GM12864 (cell line): Measurements from ENCODE around the gene STK33.

Source experiments
- DNase-seq: peaks from one replicate; pipeline ENCODE4 v3.0.0-alpha.2; 2011; ENCODE audit warnings: low read depth
- H3K4me3 ChIP-seq: 2 replicates; pipeline ENCODE4 v1.5.1; 2011; ENCODE audit warnings: mild to moderate bottlenecking, low read depth, low read length, control low read depth
- CTCF ChIP-seq: IDR thresholded peaks from 2 replicates; pipeline ENCODE4 v1.5.1; 2011; ENCODE audit warnings: low read depth, mild to moderate bottlenecking, moderate library complexity, low read length, control low read depth, inconsistent platforms; ENCODE audit errors: missing control alignments

Gene STK33

GRCh38 chr11:8375932-8376331 lies 218.1 kb downstream of the STK33 start:
- TF ChIP-seq CTCF = no peak

DNA sequence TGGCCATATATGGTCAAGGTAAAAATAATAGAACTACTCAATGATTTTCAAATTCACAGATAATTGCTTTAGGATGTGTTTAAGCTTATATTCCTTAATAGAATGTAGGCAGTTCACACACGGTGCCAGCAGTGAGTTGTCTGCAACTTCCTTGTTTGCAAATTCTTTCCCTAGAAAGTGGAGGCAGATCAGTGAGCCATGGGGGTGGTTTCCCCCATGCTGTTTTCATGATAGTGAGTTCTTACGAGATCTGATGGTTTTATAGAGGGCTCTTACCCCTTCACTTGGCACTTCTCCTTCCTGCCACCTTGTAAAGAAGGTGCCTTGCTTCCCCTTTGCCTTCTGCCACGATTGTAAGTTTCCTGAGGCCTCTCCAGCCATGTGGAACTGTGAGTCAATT lies 218.6 kb downstream of the STK33 start:
- DNase-seq = no peak
- TF ChIP-seq CTCF = no peak

More at GRCh38 chr11:8375932-8376331, 218.1 kb downstream of the STK33 start:
- DNase-seq = no peak
- H3K4me3 ChIP-seq = no peak overlapping the region

DNA sequence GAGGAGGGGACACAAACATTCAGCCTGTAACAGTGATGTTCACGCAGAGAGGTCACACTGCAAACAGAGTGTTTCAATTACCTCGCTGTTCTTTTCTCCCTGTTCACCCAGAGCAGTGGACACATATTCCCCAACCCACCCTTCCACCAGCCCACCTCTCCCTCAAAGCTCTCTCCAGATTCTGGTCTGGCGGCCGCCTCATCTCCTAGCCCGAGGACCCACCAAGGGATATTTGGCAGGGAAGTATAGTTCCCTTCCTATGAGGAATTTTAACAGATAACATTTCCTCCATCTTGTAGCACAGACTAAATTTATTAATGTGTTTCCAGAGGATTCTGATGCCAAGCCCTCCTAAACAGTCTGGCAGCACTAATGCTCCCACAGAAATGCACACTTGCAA lies 219.3 kb downstream of the STK33 start:
- H3K4me3 ChIP-seq = no peak overlapping the region
- TF ChIP-seq CTCF = no peak
- DNase-seq = no peak

More for the DNA sequence above, 218.6 kb downstream of the STK33 start:
- H3K4me3 ChIP-seq = no peak overlapping the region

DNA sequence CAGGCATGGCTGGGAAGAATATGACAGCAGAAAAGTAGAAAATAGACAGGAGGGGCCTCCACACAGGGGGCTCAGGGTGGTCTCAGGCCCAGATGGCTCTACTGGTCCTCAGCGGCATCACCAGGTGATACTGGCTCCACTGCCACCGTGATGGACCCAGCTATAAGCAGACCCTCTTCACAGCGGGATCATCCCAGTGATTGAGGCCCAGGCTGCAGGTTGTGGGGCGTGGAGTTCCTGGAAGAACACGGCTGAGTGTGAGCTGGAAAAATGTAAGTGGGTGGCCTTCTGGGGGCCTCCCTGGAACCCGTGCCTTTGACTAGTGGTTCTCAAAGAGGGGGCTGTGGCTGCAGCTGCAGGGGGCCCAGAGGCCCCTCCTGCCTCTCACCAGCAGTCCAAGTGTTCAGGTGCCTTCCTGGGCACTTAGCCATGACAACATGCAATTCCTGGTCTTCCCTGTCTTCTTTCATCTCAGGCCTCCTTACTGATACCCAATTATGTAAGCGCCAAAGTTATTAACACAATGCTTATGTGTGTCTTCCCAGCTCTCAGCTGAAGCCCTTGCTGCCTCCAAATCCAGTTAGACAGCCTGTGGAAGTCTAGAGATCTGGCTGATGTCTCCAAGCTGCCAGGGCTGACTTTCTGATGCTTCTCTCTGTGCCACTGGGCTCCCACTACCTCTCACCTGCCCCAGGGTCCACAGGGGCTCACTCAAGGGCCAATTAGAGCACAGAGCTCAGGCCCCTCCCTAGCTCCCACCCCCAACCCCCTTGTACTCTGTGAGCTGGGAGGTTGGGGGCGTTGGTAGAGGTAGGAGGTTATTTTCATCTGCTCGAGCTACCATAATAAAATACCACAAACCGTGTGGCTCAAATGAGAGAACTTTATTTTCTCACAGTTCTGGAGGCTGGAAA lies 220.3 kb downstream of the STK33 start:
- no peak for DNase-seq
- H3K4me3 ChIP-seq = no peak overlapping the region
- no peak for TF ChIP-seq CTCF

- H3K4me3 ChIP-seq = no peak overlapping the region
- no peak for DNase-seq
- no peak for TF ChIP-seq CTCF
Observed at GRCh38 chr11:8372641-8373381, 221.2 kb downstream of the STK33 start.

DNA sequence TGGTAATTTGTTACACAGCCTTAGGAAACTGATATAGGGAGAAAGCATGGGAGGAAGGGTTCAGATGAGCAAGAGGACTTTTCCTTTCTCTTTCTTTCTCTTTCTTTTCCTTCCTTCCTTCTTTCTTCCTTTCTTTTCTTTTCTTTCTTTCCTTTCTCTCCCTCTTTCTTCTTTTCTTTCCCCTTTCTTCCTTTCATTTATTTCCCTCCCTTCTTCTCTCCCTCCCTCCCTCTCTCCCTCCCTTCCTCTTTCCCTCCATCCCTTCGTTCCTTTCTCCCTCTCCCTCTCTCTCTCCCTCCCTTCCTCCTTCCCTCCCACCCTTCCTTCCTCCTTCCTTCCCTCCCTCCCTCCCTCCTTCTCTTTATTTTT lies 222.5 kb downstream of the STK33 start:
- no peak for DNase-seq
- TF ChIP-seq CTCF = no peak
- H3K4me3 ChIP-seq = no peak overlapping the region
